ENCODE results near the gene GMPPB.

DNA sequence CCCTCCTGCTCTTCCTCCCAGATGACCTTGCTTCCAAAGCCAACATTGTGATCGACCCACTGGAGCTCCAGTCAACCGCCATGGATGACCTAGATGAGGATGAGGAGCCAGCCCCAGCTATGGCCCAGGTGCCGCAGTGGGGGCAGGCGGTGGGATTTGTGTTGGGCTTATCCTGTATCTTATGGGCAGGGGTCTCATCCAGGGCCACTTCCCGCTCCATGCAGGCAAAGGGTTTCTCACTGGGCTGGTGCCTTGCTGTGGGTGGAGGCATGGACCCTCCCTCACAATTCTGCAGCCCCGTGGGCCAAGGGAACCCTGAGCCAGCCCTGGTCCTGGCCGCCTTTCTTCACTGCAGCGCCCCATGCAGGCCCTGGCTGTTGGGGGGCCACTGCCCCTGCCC, 19.1 kb downstream of the GMPPB start:
- no peak for TF ChIP-seq POLR2AphosphoS5 (IDR thresholded peaks at IDR 0.05; ENCODE audit: borderline replicate concordance, low read depth, low read length)
- no peak for TF ChIP-seq EZH2 (IDR thresholded peaks at IDR 0.05)
- TF ChIP-seq FOXP2 (optimal IDR thresholded peaks at IDR 0.05; ENCODE audit: control extremely low read depth, extremely low read length, insufficient read depth): no peak

All from SK-N-MC (cell line).